HG03025 (cell line): ENCODE measurements around the gene SNRNP200.
"Not testable (repeated sequence)": the region's sequence is repeated elsewhere in the genome, so short reads cannot be mapped to it uniquely, and the experiment has no call there.

Experiments
- ATAC-seq: cut with Tn5 transposase; IDR thresholded peaks from one replicate; pipeline ENCODE4 v1.9.1; 2021; ENCODE audit warnings: mild to moderate bottlenecking, moderate library complexity; ENCODE audit not compliant: unreplicated experiment, low FRiP score

The SNRNP200 gene

GRCh38 chr2:96276787-96277499, 28.4 kb downstream of the SNRNP200 start:
- ATAC-seq: no peak

- no peak for ATAC-seq
Observed at GRCh38 chr2:96274355-96275056, 30.8 kb downstream of the SNRNP200 start.

GRCh38 chr2:96273763-96274162, 31.6 kb downstream of the SNRNP200 start:
- no peak for ATAC-seq

- no peak for ATAC-seq
Observed at GRCh38 chr2:96271995-96272394, 33.4 kb downstream of the SNRNP200 start.

GRCh38 chr2:96267159-96267971, 38.0 kb downstream of the SNRNP200 start:
- ATAC-seq: no peak

GRCh38 chr2:96265840-96266679, 39.3 kb downstream of the SNRNP200 start, which contains the start of the genes CIAO1 and TMEM127:
TSS of gene CIAO1 (plus strand) at chr2:96266225. CDS start at chr2:96266351, 126 bp downstream.
TSS of gene TMEM127 (minus strand) at chr2:96265997. CDS start at chr2:96265381, 616 bp downstream.
- ATAC-seq: peak; percentile 80

GRCh38 chr2:96265349-96265839, 40.0 kb downstream of the SNRNP200 start:
- ATAC-seq: peak; percentile 4

- peak; percentile 4 for ATAC-seq
Observed at GRCh38 chr2:96264656-96265348, 40.5 kb downstream of the SNRNP200 start.

GRCh38 chr2:96264086-96264485, 41.3 kb downstream of the SNRNP200 start:
- no peak for ATAC-seq

GRCh38 chr2:96262306-96262705, 43.0 kb downstream of the SNRNP200 start:
- ATAC-seq: no peak

GRCh38 chr2:96261328-96262003, 43.9 kb downstream of the SNRNP200 start:
- no peak for ATAC-seq

GRCh38 chr2:96260387-96261260, 44.7 kb downstream of the SNRNP200 start:
- no peak for ATAC-seq

GRCh38 chr2:96259497-96259921, 45.8 kb downstream of the SNRNP200 start:
- no peak for ATAC-seq

GRCh38 chr2:96258166-96259022, 47.0 kb downstream of the SNRNP200 start:
- no peak for ATAC-seq

GRCh38 chr2:96257744-96258143, 47.6 kb downstream of the SNRNP200 start:
- ATAC-seq: not testable (repeated sequence)

GRCh38 chr2:96256611-96257113, 48.7 kb downstream of the SNRNP200 start:
- ATAC-seq: no peak

- no peak for ATAC-seq
Observed at GRCh38 chr2:96254571-96254970, 50.8 kb downstream of the SNRNP200 start.
